ENCODE results near the gene PIR.

The PIR gene

DNA sequence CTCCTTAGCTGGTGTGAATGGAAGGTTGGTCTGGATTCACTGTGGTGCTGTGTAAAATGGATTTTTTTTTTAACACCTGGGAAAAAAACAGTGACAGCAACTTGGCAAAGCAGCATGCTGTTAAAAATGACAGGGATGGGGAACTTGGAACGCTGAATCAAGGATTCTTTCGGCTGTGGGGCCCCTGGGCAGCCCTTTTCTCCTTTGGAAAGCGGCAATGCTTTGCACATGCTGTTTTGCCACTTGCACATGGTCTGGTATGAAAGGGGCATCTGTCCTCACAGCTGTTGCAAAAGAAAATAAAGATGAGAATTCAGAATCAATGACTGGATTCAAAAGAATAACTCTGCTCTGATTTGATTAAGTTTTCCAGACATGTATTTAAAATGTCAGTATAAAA lies 147.2 kb downstream of the PIR start:
- ChIA-PET CTCF (no interaction called here), POLR2A (ENCODE audit: low non-redundant PET) (no interaction called here)
- TF ChIP-seq, protein P1, sequence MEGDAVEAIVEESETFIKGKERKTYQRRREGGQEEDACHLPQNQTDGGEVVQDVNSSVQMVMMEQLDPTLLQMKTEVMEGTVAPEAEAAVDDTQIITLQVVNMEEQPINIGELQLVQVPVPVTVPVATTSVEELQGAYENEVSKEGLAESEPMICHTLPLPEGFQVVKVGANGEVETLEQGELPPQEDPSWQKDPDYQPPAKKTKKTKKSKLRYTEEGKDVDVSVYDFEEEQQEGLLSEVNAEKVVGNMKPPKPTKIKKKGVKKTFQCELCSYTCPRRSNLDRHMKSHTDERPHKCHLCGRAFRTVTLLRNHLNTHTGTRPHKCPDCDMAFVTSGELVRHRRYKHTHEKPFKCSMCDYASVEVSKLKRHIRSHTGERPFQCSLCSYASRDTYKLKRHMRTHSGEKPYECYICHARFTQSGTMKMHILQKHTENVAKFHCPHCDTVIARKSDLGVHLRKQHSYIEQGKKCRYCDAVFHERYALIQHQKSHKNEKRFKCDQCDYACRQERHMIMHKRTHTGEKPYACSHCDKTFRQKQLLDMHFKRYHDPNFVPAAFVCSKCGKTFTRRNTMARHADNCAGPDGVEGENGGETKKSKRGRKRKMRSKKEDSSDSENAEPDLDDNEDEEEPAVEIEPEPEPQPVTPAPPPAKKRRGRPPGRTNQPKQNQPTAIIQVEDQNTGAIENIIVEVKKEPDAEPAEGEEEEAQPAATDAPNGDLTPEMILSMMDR (conservative IDR thresholded peaks at IDR 0.05; ENCODE audit: low read depth), result no peak

DNA sequence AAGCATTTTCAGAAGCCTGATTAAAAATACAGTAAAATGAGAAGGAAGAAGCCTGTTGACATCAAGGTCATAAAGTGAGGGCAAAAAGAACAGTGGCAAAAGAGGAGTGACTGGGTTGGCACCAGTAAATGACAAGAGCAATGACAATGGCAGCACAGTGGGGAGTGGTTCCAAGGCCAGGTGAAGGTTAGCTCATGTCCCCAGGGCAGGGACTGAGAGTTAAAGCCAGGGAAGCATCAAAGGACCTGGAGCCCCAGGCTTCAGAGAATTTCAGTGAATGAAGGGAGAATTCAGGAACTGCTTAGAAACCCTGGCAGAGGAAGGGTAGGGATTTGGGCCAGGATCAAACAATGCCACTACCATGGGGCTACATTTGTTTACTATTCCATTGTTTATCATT lies 149.0 kb downstream of the PIR start:
- CTCF ChIA-PET, result no interaction called here
- POLR2A ChIA-PET (ENCODE audit: low non-redundant PET), result no interaction called here

More for the DNA sequence above, 147.2 kb downstream of the PIR start:
- H3K27ac ChIP-seq, result no peak overlapping the region
- DNase-seq (ENCODE audit: low spot score), result no peak

DNA sequence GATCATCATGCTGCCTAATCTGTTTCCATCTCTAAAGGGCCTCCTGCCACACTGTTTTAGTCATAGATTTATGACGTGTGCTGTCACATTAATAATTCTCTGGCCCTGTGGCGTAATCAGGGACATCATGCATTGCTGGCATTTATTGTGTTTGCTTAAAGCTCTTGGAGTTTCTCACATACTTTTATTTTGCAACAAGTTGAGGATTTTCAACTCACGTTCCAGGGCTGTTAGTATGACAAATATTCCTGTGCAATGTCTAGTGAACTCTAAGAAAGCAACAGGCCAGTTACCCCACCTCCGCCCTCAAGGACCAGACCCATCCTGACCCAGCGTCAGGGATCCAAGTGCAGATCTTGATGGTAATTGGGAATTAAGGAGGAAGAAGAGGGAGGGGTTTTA lies 150.1 kb downstream of the PIR start:
- no peak for DNase-seq (ENCODE audit: low spot score)
- no peak overlapping the region for H3K27ac ChIP-seq
- TF ChIP-seq, protein P1 (conservative IDR thresholded peaks at IDR 0.05; ENCODE audit: low read depth), result no peak
- CTCF ChIA-PET, result no interaction called here
- POLR2A ChIA-PET (ENCODE audit: low non-redundant PET), result no interaction called here

More for the DNA sequence above, 149.0 kb downstream of the PIR start:
- H3K27ac ChIP-seq, result no peak overlapping the region
- no peak for DNase-seq (ENCODE audit: low spot score)
- TF ChIP-seq, protein P1 (conservative IDR thresholded peaks at IDR 0.05; ENCODE audit: low read depth), result no peak

DNA sequence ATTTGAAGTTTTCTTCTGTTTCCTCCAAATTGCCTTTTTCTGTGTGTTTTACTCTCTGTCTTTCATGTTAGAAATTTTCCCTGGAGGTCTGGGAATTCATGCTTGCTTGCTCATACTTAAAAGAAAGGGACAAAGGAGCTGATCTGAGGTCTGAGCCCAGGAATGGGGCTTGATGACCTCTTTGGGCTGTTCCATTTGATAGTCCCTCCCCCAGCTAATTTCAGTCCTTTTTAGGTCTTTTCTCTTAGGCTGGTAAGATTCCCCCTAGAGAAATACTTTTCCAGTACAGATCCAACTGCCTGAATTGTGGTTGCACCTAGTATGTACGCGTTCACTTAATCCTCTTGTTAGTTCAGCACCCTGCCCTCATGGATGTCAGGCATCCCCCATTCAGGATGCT lies 152.3 kb downstream of the PIR start:
- ChIA-PET CTCF (no interaction called here), POLR2A (ENCODE audit: low non-redundant PET) (no interaction called here)
- TF ChIP-seq, protein P1 (conservative IDR thresholded peaks at IDR 0.05; ENCODE audit: low read depth), result no peak
- no peak overlapping the region for H3K27ac ChIP-seq
- DNase-seq (ENCODE audit: low spot score), result no peak

DNA sequence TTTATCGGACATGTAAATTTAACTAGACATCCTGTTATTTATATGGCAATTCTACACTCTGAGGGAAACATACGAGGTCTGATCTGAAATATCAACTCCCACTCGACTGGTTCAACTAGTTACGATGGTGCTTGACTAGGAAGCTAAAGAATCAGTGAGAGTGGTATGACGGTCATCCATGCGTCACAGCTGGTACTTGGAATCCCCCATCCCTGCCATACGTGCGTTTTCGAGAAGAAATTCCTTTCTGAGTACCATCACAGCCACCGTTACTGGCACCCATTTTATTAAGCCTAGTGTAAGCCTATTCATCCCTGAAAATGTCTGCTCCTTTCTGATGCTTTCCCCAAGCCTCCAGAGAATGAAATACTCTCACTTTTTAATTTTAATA lies 157.1 kb downstream of the PIR start:
- DNase-seq (ENCODE audit: low spot score), result peak; percentile 36
- no peak overlapping the region for H3K27ac ChIP-seq
- TF ChIP-seq, protein P1 (conservative IDR thresholded peaks at IDR 0.05; ENCODE audit: low read depth), result no peak
- ChIA-PET POLR2A (ENCODE audit: low non-redundant PET) (no interaction called here), CTCF (no interaction called here)

DNA sequence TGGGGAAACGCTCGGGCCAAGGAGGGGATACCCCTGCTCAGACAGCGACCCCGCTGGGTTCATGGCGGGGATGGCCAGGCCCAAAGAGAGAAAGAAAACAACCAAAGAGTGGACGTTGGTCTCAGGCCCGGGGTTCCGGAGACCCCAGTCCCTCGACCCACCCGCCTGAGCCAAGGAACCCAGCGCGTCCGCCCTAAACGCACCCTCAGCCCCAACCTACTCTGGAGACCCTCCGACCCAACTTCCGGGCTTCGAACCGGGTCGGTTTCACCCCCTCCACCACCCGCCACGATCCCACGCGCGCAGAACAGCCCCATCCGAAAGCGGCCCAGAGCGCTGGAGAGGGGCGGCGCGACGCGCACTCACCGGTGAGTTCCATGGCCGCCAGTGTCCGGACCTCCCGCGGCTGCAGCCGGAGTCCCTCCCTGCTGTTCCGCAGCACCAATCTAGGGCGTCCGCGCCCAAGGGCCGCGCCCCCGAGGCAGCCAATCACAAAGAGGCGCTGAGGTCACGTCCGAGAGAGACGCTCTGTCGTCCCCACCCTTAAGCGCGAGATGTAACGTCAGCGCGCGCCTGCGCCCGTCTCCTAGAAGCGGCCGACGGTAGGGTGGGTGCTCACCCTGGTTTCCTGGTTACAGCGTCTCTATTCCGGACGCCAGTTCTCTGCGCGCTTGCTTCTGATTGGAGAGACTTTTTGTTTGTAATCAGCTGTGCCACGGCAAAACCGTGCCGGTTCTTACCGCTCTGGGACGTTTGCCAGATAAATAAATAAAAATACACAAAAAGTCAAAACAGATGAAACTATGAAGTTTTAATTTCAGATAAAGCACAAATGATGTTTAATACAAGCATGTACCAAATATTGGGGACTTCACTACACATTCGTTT lies 157.8 kb downstream of the PIR start, which contains the start of gene PIGA:
Gene PIGA, minus strand, starts transcription at position 389 of the 888 bp plus-strand sequence. CDS start 3,593 bp downstream, outside the sequence.
- POLR2A ChIA-PET (ENCODE audit: low non-redundant PET), result no interaction called here
- H3K27ac ChIP-seq, result peak within 1 kb of the TSS; percentile 67
- TF ChIP-seq, protein P1 (conservative IDR thresholded peaks at IDR 0.05; ENCODE audit: low read depth), result no peak
- peak; percentile 94 for DNase-seq (ENCODE audit: low spot score)
- CTCF ChIA-PET, result no interaction called here

Measured in RWPE1 (cell line).